ENCODE results near the gene CNR1. TPM values are rescaled to one million over a fixed set of nuclear protein-coding genes. Genes with fewer than 3 reads are reported as not detected.

CNR1 gene
- total RNA-seq, 3 donors from 2014 or later: 3.5 to 17.3 (median 4.1) TPM

GRCh38 chr6:88161940-88162339 is 4.2 kb downstream of the CNR1 start:
- no peak for ATAC-seq
- Histone ChIP-seq H3K9me3 (no peaks in the 10 kb centered on the region), H3K4me3 (no peak overlapping the region), H3K4me1 (ENCODE audit: low read depth) (peaks cover 12% of the 10 kb centered on the region), H3K36me3 (ENCODE audit: low read depth) (no peaks in the 10 kb centered on the region)
- intact Hi-C loops (cut with DNase I, micrococcal nuclease): loop anchor here (10.0 kb wide), 1 partner anchor 227 kb away; no protein-coding TSS in a partner anchor
- no peak for DNase-seq
- TF ChIP-seq CTCF (IDR thresholded peaks at IDR 0.05): no peak

GRCh38 chr6:88157106-88157505 is 9.0 kb downstream of the CNR1 start:
- Histone ChIP-seq H3K9me3 (no peaks in the 10 kb centered on the region), H3K36me3 (ENCODE audit: low read depth) (no peaks in the 10 kb centered on the region), H3K4me3 (no peak overlapping the region), H3K4me1 (ENCODE audit: low read depth) (no peaks in the 10 kb centered on the region)
- TF ChIP-seq CTCF (IDR thresholded peaks at IDR 0.05): no peak
- DNase-seq (no peak), ATAC-seq (no peak)
- intact Hi-C loops (cut with DNase I, micrococcal nuclease): no loop called here

GRCh38 chr6:88145298-88145963 is 20.7 kb downstream of the CNR1 start:
- no peaks in the 10 kb centered on the region for H3K9me3 ChIP-seq
- ATAC-seq: no peak
- no peak overlapping the region for H3K4me3 ChIP-seq
- intact Hi-C loops (cut with DNase I, micrococcal nuclease): no loop called here
- DNase-seq: no peak
- no peak for TF ChIP-seq CTCF (IDR thresholded peaks at IDR 0.05)
- no peaks in the 10 kb centered on the region for H3K4me1 ChIP-seq (ENCODE audit: low read depth)
- H3K36me3 ChIP-seq (ENCODE audit: low read depth): no peaks in the 10 kb centered on the region

GRCh38 chr6:88144637-88145297 is 21.4 kb downstream of the CNR1 start:
- ATAC-seq: no peak
- H3K36me3 ChIP-seq (ENCODE audit: low read depth): no peaks in the 10 kb centered on the region
- DNase-seq: no peak
- H3K9me3 ChIP-seq: no peaks in the 10 kb centered on the region
- no peaks in the 10 kb centered on the region for H3K4me1 ChIP-seq (ENCODE audit: low read depth)
- intact Hi-C loops (cut with DNase I, micrococcal nuclease): no loop called here
- no peak for TF ChIP-seq CTCF (IDR thresholded peaks at IDR 0.05)
- no peak overlapping the region for H3K4me3 ChIP-seq

- no peak for ATAC-seq
- Histone ChIP-seq H3K4me1 (ENCODE audit: low read depth) (no peaks in the 10 kb centered on the region), H3K4me3 (no peak overlapping the region), H3K36me3 (ENCODE audit: low read depth) (no peaks in the 10 kb centered on the region), H3K9me3 (no peaks in the 10 kb centered on the region)
- intact Hi-C loops (cut with DNase I, micrococcal nuclease): no loop called here
- no peak for DNase-seq
- TF ChIP-seq CTCF (IDR thresholded peaks at IDR 0.05): no peak
Observed at GRCh38 chr6:88143421-88144157, 22.6 kb downstream of the CNR1 start.
